Measurements from ENCODE around the gene CFAP61. TPM values are rescaled to one million over a fixed set of nuclear protein-coding genes. Genes with fewer than 3 reads are reported as not detected.

CFAP61 gene
- total RNA-seq, 1 donor from 2014 or later = not detected

DNA sequence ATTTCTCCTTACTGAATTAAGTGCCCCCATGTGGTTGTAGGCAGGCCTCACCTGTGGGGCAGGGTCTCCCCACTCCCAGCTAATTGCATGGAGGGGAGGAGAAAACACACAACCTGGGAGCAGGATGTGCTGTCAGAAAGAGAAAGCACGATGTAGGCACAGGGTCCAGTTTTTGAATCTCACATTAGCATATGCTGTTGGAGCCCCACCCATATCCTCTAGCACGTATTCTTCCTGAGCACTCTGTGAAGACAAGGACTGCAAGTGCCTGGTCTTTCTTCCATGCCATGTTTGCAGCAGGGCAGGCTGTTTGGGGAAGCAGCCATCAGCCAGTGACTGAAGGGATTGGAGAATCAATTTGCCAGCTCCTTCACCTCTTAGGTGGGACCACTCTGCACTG, 108.2 kb downstream of the CFAP61 start:
- Histone ChIP-seq H3K9ac (ENCODE audit: low read length) (no peak overlapping the region), H3K4me1 (ENCODE audit: insufficient read depth, low read length) (no peaks in the 10 kb centered on the region), H3K4me2 (ENCODE audit: low read length) (no peak overlapping the region), H4K20me1 (ENCODE audit: insufficient read depth, low read length) (no peaks in the 10 kb centered on the region), H2AFZ (ENCODE audit: low read depth, low read length) (no peak overlapping the region), H3K36me3 (ENCODE audit: insufficient read depth, low read length) (no peaks in the 10 kb centered on the region), H3K27me3 (ENCODE audit: insufficient read depth, low read length) (no peaks in the 10 kb centered on the region), H3K4me3 (ENCODE audit: insufficient read depth, low read depth, low read length) (no peak overlapping the region), H3K9me3 (ENCODE audit: insufficient read depth, low read depth, low read length) (no peaks in the 10 kb centered on the region), H3K79me2 (ENCODE audit: insufficient read depth, low read length) (no peaks in the 10 kb centered on the region), H3K27ac (ENCODE audit: low read depth, low read length) (no peak overlapping the region)
- DNase-seq (ENCODE audit: low read depth) (no peak), FAIRE-seq (no peak)
- Mint-ChIP-seq H3K4me3 (ENCODE audit: unreplicated experiment) (no peak overlapping the region), H3K27ac (ENCODE audit: unreplicated experiment) (no peak overlapping the region), H3K9me3 (ENCODE audit: unreplicated experiment) (no peaks in the 10 kb centered on the region), H3K27me3 (ENCODE audit: low read depth, unreplicated experiment) (peaks cover 17% of the 10 kb centered on the region), H3K36me3 (ENCODE audit: low read depth, unreplicated experiment) (no peaks in the 10 kb centered on the region), H3K4me1 (ENCODE audit: low read depth, unreplicated experiment) (no peaks in the 10 kb centered on the region)
- TF ChIP-seq, protein P1, sequence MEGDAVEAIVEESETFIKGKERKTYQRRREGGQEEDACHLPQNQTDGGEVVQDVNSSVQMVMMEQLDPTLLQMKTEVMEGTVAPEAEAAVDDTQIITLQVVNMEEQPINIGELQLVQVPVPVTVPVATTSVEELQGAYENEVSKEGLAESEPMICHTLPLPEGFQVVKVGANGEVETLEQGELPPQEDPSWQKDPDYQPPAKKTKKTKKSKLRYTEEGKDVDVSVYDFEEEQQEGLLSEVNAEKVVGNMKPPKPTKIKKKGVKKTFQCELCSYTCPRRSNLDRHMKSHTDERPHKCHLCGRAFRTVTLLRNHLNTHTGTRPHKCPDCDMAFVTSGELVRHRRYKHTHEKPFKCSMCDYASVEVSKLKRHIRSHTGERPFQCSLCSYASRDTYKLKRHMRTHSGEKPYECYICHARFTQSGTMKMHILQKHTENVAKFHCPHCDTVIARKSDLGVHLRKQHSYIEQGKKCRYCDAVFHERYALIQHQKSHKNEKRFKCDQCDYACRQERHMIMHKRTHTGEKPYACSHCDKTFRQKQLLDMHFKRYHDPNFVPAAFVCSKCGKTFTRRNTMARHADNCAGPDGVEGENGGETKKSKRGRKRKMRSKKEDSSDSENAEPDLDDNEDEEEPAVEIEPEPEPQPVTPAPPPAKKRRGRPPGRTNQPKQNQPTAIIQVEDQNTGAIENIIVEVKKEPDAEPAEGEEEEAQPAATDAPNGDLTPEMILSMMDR (IDR thresholded peaks at IDR 0.05; ENCODE audit: insufficient read depth, low read depth, low read length) = no peak
- no peak for TF ChIP-seq EZH2 (IDR thresholded peaks at IDR 0.05; ENCODE audit: insufficient read depth, low read length)

DNA sequence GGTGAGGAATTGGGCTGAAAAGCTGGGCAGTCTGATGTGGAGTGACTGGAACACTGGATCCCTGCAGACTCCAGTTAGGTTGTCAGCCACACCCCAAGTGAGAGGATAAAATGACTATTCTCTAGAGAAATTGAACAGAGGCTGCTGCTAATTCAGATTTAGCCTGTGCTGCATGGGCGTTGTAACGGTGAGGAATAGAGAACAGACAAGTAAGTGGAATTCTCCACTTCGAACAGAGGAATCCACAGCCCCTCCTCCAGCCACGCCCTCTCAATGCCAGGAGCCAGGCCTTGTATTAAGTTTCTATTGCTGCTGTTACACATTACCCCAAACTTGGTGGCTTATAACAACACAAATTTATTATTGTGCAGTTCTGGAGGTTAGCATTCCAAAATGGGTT, 109.3 kb downstream of the CFAP61 start:
- H3K9ac ChIP-seq (ENCODE audit: low read length) = no peak overlapping the region
- H3K27ac Mint-ChIP-seq (ENCODE audit: unreplicated experiment) = no peak overlapping the region
- no peaks in the 10 kb centered on the region for H3K27me3 ChIP-seq (ENCODE audit: insufficient read depth, low read length)
- H3K9me3 Mint-ChIP-seq (ENCODE audit: unreplicated experiment) = no peaks in the 10 kb centered on the region
- H3K4me1 ChIP-seq (ENCODE audit: insufficient read depth, low read length) = no peaks in the 10 kb centered on the region
- H3K4me3 Mint-ChIP-seq (ENCODE audit: unreplicated experiment) = no peak overlapping the region
- no peaks in the 10 kb centered on the region for H3K79me2 ChIP-seq (ENCODE audit: insufficient read depth, low read length)
- H3K36me3 Mint-ChIP-seq (ENCODE audit: low read depth, unreplicated experiment) = no peaks in the 10 kb centered on the region
- H3K4me3 ChIP-seq (ENCODE audit: insufficient read depth, low read depth, low read length) = no peak overlapping the region
- no peak for TF ChIP-seq EZH2 (IDR thresholded peaks at IDR 0.05; ENCODE audit: insufficient read depth, low read length)
- TF ChIP-seq, protein P1 (IDR thresholded peaks at IDR 0.05; ENCODE audit: insufficient read depth, low read depth, low read length) = no peak
- H2AFZ ChIP-seq (ENCODE audit: low read depth, low read length) = no peak overlapping the region
- no peaks in the 10 kb centered on the region for H4K20me1 ChIP-seq (ENCODE audit: insufficient read depth, low read length)
- no peaks in the 10 kb centered on the region for H3K36me3 ChIP-seq (ENCODE audit: insufficient read depth, low read length)
- H3K27ac ChIP-seq (ENCODE audit: low read depth, low read length) = no peak overlapping the region
- H3K9me3 ChIP-seq (ENCODE audit: insufficient read depth, low read depth, low read length) = no peaks in the 10 kb centered on the region
- DNase-seq (ENCODE audit: low read depth) (no peak), FAIRE-seq (no peak)
- peaks cover 17% of the 10 kb centered on the region for H3K27me3 Mint-ChIP-seq (ENCODE audit: low read depth, unreplicated experiment)
- no peak overlapping the region for H3K4me2 ChIP-seq (ENCODE audit: low read length)
- H3K4me1 Mint-ChIP-seq (ENCODE audit: low read depth, unreplicated experiment) = no peaks in the 10 kb centered on the region

DNA sequence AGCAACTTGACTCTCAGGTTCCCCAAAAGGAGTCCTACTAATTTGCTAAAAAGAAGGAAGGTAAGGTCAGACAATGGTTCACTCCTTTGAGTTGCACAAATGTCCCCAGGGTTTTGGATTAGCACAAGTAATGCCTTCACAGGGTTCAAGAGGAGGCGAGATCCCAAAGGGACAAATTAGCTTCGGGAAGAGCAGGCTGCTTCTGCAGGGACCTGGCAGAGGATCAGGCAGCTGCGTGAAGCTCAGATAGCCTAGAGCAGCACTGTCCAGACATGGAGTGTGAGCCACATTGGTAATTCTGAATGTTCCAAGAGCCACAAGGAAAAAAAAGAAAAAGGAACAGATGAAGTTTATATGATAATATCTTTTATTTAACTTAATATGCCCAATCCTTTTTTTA, 115.4 kb downstream of the CFAP61 start:
- Histone ChIP-seq H3K4me2 (ENCODE audit: low read length) (no peak overlapping the region), H2AFZ (ENCODE audit: low read depth, low read length) (no peak overlapping the region)
- TF ChIP-seq EZH2 (IDR thresholded peaks at IDR 0.05; ENCODE audit: insufficient read depth, low read length) = no peak
- TF ChIP-seq, protein P1 (IDR thresholded peaks at IDR 0.05; ENCODE audit: insufficient read depth, low read depth, low read length) = no peak

More for the DNA sequence above, 115.4 kb downstream of the CFAP61 start:
- Histone ChIP-seq H3K4me3 (ENCODE audit: insufficient read depth, low read depth, low read length) (no peak overlapping the region), H3K27me3 (ENCODE audit: insufficient read depth, low read length) (no peaks in the 10 kb centered on the region), H3K27ac (ENCODE audit: low read depth, low read length) (no peak overlapping the region), H3K36me3 (ENCODE audit: insufficient read depth, low read length) (no peaks in the 10 kb centered on the region), H3K4me1 (ENCODE audit: insufficient read depth, low read length) (no peaks in the 10 kb centered on the region), H3K9ac (ENCODE audit: low read length) (no peak overlapping the region), H3K9me3 (ENCODE audit: insufficient read depth, low read depth, low read length) (no peaks in the 10 kb centered on the region), H4K20me1 (ENCODE audit: insufficient read depth, low read length) (no peaks in the 10 kb centered on the region), H3K79me2 (ENCODE audit: insufficient read depth, low read length) (no peaks in the 10 kb centered on the region)
- Mint-ChIP-seq H3K9me3 (ENCODE audit: unreplicated experiment) (peaks cover 3% of the 10 kb centered on the region), H3K27me3 (ENCODE audit: low read depth, unreplicated experiment) (no peaks in the 10 kb centered on the region), H3K27ac (ENCODE audit: unreplicated experiment) (no peak overlapping the region), H3K36me3 (ENCODE audit: low read depth, unreplicated experiment) (no peaks in the 10 kb centered on the region), H3K4me1 (ENCODE audit: low read depth, unreplicated experiment) (no peaks in the 10 kb centered on the region), H3K4me3 (ENCODE audit: unreplicated experiment) (no peak overlapping the region)
- FAIRE-seq (no peak), DNase-seq (ENCODE audit: low read depth) (no peak)

All from astrocyte (in vitro differentiated cells and primary cell).